COLO829 (cell line): ENCODE data around the gene HIRA.

Experiments used
- DNase-seq: peaks from one replicate; pipeline ENCODE4 v3.0.0; 2012; ENCODE audit warnings: low spot score

Gene HIRA

GRCh38 chr22:19431649-19432132 is at the start of gene HIRA:
TSS of gene HIRA (minus strand) at chr22:19431733. CDS start at chr22:19431476, 257 bp downstream.
- DNase-seq = peak; percentile 70

- no peak for DNase-seq
Measured at GRCh38 chr22:19480789-19481188, 49.3 kb upstream of the HIRA start.

GRCh38 chr22:19480173-19480568 is 48.6 kb upstream of the HIRA start:
- DNase-seq = no peak

GRCh38 chr22:19479355-19480172 is 48.0 kb upstream of the HIRA start, which contains the start of gene CDC45:
TSS of gene CDC45 (plus strand) at chr22:19479920. CDS start at chr22:19479969, 49 bp downstream.
- peak; percentile 97 for DNase-seq

GRCh38 chr22:19478901-19479354 is 47.4 kb upstream of the HIRA start, which contains the start of gene UFD1:
TSS of gene UFD1 (minus strand) at chr22:19479193. CDS start at chr22:19479085, 108 bp downstream.
- no peak for DNase-seq

- DNase-seq = no peak
Measured at GRCh38 chr22:19478045-19478900, 46.7 kb upstream of the HIRA start.

GRCh38 chr22:19477321-19478044 is 46.0 kb upstream of the HIRA start:
- no peak for DNase-seq

- DNase-seq = no peak
Measured at GRCh38 chr22:19476023-19476422, 44.5 kb upstream of the HIRA start.

GRCh38 chr22:19473578-19473977 is 42.0 kb upstream of the HIRA start:
- no peak for DNase-seq

- DNase-seq = no peak
Measured at GRCh38 chr22:19472233-19472632, 40.7 kb upstream of the HIRA start.

GRCh38 chr22:19471572-19471971 is 40.0 kb upstream of the HIRA start:
- no peak for DNase-seq

- no peak for DNase-seq
Measured at GRCh38 chr22:19470010-19470409, 38.5 kb upstream of the HIRA start.

- DNase-seq = no peak
Measured at GRCh38 chr22:19469421-19469820, 37.9 kb upstream of the HIRA start.

- DNase-seq = no peak
Measured at GRCh38 chr22:19467912-19468311, 36.4 kb upstream of the HIRA start.

GRCh38 chr22:19466848-19467752 is 35.6 kb upstream of the HIRA start:
- no peak for DNase-seq

GRCh38 chr22:19466126-19466716 is 34.7 kb upstream of the HIRA start:
- no peak for DNase-seq

GRCh38 chr22:19464975-19465374 is 33.4 kb upstream of the HIRA start:
- DNase-seq = no peak

GRCh38 chr22:19464546-19464945 is 33.0 kb upstream of the HIRA start:
- DNase-seq = no peak

- DNase-seq = peak; percentile 87
Measured at GRCh38 chr22:19463491-19464469, 32.2 kb upstream of the HIRA start.
